ENCODE data around the gene MUC21.

Gene MUC21

DNA sequence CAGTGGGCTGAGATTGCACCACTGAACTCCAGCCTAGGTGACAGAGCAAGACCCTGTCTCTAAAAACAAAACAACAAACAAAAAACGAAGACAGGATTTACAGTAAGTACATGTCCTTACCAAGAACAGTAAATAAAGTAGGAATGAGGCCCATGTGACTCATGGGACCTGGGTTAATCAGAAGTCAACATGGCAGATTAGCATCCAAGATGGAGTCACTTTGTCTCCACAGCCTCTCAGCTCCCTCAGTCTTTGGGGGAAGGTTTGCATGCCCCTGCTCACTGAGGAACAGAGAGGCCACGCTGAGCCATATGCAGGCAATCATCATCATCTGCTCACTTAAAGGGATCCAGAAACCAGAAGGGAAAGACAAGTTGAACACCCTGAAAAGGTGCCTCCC is 19.0 kb downstream of the MUC21 start:
- TF ChIP-seq, protein P1, sequence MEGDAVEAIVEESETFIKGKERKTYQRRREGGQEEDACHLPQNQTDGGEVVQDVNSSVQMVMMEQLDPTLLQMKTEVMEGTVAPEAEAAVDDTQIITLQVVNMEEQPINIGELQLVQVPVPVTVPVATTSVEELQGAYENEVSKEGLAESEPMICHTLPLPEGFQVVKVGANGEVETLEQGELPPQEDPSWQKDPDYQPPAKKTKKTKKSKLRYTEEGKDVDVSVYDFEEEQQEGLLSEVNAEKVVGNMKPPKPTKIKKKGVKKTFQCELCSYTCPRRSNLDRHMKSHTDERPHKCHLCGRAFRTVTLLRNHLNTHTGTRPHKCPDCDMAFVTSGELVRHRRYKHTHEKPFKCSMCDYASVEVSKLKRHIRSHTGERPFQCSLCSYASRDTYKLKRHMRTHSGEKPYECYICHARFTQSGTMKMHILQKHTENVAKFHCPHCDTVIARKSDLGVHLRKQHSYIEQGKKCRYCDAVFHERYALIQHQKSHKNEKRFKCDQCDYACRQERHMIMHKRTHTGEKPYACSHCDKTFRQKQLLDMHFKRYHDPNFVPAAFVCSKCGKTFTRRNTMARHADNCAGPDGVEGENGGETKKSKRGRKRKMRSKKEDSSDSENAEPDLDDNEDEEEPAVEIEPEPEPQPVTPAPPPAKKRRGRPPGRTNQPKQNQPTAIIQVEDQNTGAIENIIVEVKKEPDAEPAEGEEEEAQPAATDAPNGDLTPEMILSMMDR (IDR thresholded peaks at IDR 0.05): no peak

DNA sequence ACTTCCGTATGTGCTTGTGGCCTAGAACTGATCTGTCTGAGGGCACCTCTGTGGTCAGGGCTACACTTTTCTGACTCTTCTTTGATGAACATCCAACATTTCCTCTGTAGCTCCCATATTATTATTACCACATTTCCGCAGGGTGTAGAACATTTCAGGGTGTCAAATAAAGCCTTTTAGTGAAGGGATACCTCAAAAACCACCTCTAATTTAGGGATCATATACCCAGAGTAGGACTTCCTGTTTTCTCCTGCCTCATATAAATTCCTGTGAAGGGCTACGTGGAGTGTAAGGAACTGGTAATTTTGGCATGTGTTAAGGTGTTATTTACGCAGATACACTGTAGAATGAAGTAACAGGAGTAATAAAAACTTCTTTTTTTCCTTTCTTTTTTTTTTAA is 21.3 kb downstream of the MUC21 start:
- TF ChIP-seq, protein P1 (IDR thresholded peaks at IDR 0.05): no peak

DNA sequence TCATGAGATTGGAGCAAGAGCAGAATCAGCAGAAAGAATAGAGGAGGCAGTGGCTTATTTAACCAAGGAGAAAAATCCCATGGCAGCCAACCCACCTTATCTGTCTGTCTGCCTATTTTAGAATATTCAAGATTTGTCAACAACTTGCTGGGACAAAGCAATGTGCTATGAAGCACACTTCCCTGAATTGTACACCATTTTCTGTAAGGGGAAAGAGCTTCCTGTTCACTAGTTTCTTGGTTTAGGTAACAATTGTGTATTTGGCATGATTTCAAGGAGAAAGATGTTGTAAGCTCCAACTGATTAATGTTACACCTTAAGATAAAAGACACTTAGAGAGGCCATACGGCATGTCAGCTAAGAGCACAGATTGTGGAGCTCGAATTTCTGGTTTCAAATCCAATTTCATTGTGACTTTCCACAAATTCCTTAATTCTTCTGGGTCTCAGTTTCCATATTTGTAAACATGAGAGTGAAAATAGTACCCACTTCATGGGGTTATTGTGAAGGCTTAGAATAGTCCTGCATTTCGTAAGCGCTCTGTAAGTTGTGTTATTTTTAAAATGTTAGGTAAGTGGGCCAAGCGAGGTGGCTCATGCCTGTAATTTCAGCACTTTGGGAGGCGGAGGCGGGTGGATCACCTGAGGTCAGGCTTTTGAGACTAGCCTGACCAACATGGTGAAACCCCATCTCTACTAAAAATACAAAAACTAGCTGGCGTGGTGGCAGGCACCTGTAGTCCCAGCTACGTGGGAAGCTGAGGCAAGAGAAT is 21.9 kb downstream of the MUC21 start:
- TF ChIP-seq, protein P1 (IDR thresholded peaks at IDR 0.05): no peak

DNA sequence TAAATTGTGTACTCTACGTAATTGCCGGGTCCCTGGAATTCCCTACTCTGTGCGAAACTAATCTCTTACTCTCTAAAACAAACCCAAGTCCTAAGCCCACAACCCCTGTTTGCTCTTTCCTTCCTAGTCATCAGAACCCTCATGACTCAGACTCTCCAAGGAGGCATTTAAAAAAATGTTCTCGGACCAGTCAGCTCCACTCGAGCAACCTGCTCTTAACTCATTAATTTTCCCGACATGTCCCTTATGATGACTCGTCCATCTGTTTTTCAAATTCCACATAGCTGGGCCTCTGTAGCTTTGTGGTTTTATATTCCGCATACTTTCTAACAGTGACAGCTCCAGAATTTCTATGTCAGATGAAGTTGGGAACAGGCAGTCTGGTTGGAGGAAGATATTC is 24.2 kb downstream of the MUC21 start:
- TF ChIP-seq, protein P1 (IDR thresholded peaks at IDR 0.05): no peak

DNA sequence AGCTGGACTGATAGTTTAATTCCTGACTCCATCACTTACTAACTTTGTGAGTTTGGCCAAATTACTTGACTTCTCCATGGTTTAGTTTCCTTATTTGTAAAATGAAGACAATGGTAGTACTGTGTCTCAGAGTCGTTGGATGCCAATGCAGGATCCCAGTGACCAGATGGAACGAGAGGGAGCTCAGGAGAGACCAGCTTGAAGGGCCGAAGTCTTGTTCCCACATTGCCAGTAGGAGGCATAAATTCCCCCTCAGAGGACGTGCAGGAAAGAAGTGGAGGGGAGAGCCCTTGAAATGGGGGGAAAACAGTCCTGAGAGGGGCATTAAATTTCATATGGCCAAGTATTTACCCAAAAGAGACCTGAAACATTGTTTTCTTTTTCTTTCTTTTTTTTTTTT is 24.6 kb downstream of the MUC21 start:
- TF ChIP-seq, protein P1 (IDR thresholded peaks at IDR 0.05): no peak

DNA sequence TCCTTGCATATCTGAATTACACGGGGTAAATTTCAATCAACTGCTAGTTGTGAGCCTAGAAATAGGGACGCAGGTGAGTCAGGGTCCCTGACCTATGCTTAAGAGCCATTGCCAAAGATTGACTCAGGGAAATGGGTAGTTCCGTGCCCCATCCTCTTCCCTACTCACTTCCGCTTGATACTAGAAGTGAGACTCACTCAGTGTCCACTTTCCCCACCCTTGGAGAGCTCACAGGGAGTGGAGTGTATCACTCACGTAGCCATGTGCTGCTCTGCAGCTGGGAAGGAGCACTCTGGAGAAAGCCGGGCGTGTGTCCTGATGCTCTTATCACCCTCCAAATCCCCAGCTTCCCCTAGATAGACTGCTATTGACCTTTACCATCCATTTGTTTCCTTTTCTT is 26.2 kb downstream of the MUC21 start:
- TF ChIP-seq, protein P1 (IDR thresholded peaks at IDR 0.05): no peak

DNA sequence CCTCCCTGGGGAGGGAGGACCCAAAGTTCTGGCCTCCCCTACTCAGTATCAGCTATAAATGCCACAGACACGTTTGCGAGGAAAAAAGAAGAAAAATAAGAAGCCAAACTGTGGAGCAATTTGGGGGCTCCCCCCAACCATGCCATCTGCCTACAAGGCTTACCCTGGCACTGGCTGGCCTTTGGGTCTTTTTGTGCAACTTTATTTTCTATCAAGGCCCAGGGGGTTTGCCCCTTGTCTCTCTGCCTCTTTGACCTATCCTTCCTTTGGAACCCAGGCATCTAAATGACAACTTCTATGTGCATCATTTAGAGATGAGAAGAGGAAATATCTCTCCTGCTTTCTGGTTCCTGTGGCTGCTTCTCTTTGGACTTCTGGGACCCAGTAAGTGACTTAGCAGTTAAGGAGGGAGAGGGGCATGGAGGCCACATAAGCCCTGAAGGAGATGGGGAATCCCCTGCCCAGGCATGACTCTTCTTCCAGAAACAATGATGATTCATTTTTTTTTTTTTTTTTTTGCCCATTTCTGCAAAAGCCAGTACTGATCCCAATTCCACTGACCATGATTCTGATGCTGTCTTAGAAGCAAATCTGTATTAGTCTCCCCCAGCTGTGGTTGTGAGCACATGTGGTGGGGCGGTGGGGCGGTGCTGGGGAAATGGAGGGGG is 27.0 kb downstream of the MUC21 start, which contains the start of gene MUC22:
Gene MUC22 (plus strand): TSS at position 82 of the 668 bp plus-strand sequence. CDS start 233 bp downstream, at position 315.
- TF ChIP-seq, protein P1 (IDR thresholded peaks at IDR 0.05): no peak
